HCT116 (cell line): ENCODE measurements around the gene ADGRB3.

Source experiments
- CEBPB ChIP-seq: IDR thresholded peaks from 2 replicates; pipeline ENCODE4 v1.6.1; 2012; ENCODE audit warnings: low read depth
- CTCF ChIP-seq, 3 experiments: fragments of 200-600 bp in 1 of 3; sonication (generic) in 1 of 3; IDR thresholded peaks in 2 of 3; conservative IDR thresholded peaks in 1 of 3; 2 replicates each; pipeline ENCODE4 v1.5.1; 2012 to 2017; ENCODE audit warnings: low read depth in 2 of 3, low read length in 2 of 3, antibody characterized with exemption in 1 of 3, borderline replicate concordance in 1 of 3, control low read depth in 1 of 3, mild to moderate bottlenecking in 1 of 3, mixed read lengths in 1 of 3, mixed run types in 1 of 3, moderate library complexity in 1 of 3; ENCODE audit not compliant: insufficient read depth in 1 of 3
- ELF1 ChIP-seq: IDR thresholded peaks from 2 replicates; pipeline ENCODE4 v1.6.1; 2012; ENCODE audit warnings: low read depth, borderline replicate concordance
- EZH2 ChIP-seq: fragments of 200-600 bp; sonication (generic); IDR thresholded peaks from 2 replicates; pipeline ENCODE4 v1.6.1; 2017; ENCODE audit warnings: antibody characterized with exemption, mixed run types
- EZH2phosphoT487 ChIP-seq: fragments of 200-600 bp; IDR thresholded peaks from 2 replicates; pipeline ENCODE4 v1.6.1; 2018; ENCODE audit warnings: antibody characterized with exemption, borderline replicate concordance
- JUND ChIP-seq: IDR thresholded peaks from 2 replicates; pipeline ENCODE4 v1.6.1; 2012
- POLR2AphosphoS5 ChIP-seq: IDR thresholded peaks from 2 replicates; pipeline ENCODE4 v1.6.1; 2011; ENCODE audit warnings: mild to moderate bottlenecking, low read depth, low read length, moderate library complexity
- SRF ChIP-seq: IDR thresholded peaks from 2 replicates; pipeline ENCODE4 v1.6.1; 2012; ENCODE audit warnings: low read depth

DNA sequence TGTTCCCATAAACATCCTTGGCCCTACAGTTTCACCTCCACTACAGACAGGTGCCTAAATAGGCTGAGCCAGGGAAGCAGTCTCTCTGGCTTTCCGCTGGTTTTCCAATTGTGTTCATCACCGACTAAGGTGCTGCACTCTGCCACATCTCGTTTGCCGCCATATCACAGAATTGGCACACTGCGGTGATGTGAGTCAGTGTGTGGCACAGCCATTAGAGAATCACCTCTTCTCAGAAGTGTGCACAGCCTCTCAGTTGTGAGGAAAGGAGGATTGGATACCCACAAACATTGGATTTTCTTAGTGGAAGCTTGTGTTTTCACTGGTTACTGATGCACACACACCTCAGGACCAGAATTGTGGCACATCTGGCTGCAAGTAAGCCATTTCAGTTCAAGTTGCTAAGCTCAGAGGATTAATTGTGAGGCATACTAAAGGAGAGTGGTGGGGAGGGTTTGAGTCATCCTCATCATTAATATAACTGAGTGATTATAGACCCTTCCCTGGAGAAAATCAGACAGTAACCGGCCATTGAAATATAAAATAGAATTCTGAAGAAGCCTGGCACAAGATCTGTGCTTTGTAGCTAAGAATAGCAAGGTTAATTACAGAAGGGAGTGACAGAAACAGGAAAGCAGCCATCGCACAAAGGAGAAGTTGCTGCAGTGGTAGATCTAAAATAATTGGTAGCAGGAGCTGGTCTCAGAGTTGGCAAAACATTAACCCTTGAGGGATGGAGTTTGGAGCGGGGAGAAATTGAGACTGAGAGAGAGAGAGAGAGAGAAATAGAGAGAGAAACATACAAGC lies 654.8 kb downstream of the ADGRB3 start:
- TF ChIP-seq JUND (no peak), CEBPB (no peak), CTCF (IDR thresholded peaks at IDR 0.05 in 2 of 3, conservative IDR thresholded peaks at IDR 0.05 in 1 of 3; ENCODE audit: borderline replicate concordance in 1 of 3, insufficient read depth in 1 of 3, low read depth in 2 of 3, low read length in 2 of 3) (no peak), SRF (no peak), POLR2AphosphoS5 (no peak), EZH2phosphoT487 (no peak), ELF1 (no peak), EZH2 (no peak)
